ENCODE measurements around the gene NBAS. TPM values are rescaled to one million over a fixed set of nuclear protein-coding genes. Genes with fewer than 3 reads are reported as not detected.
"Not testable (repeated sequence)": the region's sequence is repeated elsewhere in the genome, so short reads cannot be mapped to it uniquely, and the experiment has no call there.

NBAS gene
- total RNA-seq, 1 experiment from 2014 or later, result 32.5 TPM

DNA sequence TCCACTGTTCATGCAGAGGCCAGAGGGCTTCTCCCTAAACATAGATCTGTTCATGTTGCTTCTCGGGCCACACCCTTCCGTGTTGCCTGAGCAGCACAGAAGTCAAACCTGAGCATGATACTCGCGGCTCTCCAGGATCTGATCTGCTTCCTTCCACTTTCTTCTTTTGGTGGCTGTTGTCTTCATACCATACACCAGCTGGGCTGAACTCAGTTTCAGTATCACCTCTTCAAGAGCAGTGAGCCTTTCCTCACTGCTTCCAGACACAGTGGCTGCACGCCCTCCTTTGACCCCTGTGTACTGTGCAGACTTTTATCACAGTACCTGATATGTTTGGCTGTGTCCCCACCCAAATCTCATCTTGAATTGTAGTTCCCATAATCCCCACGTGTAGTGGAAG, 348.9 kb downstream of the NBAS start:
- no peaks in the 10 kb centered on the region for H4K20me1 ChIP-seq (ENCODE audit: control insufficient read depth, insufficient read depth, insufficient read length)
- H3K23me2 ChIP-seq (ENCODE audit: insufficient read length, low read depth, low read length, poor library complexity, severe bottlenecking), result no peaks in the 10 kb centered on the region
- H3K9ac ChIP-seq (ENCODE audit: extremely low read depth, insufficient read length, low read length), result no peak overlapping the region
- H2AK5ac ChIP-seq (ENCODE audit: insufficient read length, low read length), result no peak overlapping the region
- peaks cover 0 to 3% of the 10 kb centered on the region in 2 experiments; a peak in 1 of 5 replicates for H3K9me3 Mint-ChIP-seq
- H3K18ac ChIP-seq (ENCODE audit: insufficient read length, low read depth, low read length), result no peak overlapping the region
- peaks cover 4 to 18% (median 14%) of the 10 kb centered on the region in 3 experiments; a peak in 6 of 7 replicates for H3K36me3 Mint-ChIP-seq (ENCODE audit: insufficient read depth in 1 of 3, low read depth in 3 of 3)
- no peak overlapping the region for H2BK20ac ChIP-seq (ENCODE audit: low read depth, low read length, poor library complexity, severe bottlenecking)
- no peak overlapping the region for H2BK15ac ChIP-seq (ENCODE audit: low read depth, low read length)
- H3K23ac ChIP-seq (ENCODE audit: insufficient read length, low read depth, low read length), result no peak overlapping the region
- TF ChIP-seq, protein P1, sequence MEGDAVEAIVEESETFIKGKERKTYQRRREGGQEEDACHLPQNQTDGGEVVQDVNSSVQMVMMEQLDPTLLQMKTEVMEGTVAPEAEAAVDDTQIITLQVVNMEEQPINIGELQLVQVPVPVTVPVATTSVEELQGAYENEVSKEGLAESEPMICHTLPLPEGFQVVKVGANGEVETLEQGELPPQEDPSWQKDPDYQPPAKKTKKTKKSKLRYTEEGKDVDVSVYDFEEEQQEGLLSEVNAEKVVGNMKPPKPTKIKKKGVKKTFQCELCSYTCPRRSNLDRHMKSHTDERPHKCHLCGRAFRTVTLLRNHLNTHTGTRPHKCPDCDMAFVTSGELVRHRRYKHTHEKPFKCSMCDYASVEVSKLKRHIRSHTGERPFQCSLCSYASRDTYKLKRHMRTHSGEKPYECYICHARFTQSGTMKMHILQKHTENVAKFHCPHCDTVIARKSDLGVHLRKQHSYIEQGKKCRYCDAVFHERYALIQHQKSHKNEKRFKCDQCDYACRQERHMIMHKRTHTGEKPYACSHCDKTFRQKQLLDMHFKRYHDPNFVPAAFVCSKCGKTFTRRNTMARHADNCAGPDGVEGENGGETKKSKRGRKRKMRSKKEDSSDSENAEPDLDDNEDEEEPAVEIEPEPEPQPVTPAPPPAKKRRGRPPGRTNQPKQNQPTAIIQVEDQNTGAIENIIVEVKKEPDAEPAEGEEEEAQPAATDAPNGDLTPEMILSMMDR (conservative IDR thresholded peaks at IDR 0.05), result no peak
- H3K4me1 Mint-ChIP-seq, result no peaks in the 10 kb centered on the region
- no peaks in the 10 kb centered on the region for H3K79me2 ChIP-seq (ENCODE audit: insufficient read depth, low read length)
- no peak overlapping the region for H3K4me2 ChIP-seq (ENCODE audit: insufficient read depth, insufficient read length, low read length)
- H2BK5ac ChIP-seq (ENCODE audit: insufficient read length, low read length), result no peak overlapping the region
- no peak overlapping the region for H4K8ac ChIP-seq (replicated peaks; ENCODE audit: insufficient read length, low read depth, low read length)
- no peak overlapping the region for H2BK12ac ChIP-seq (ENCODE audit: insufficient read length, low read depth, low read length)
- H3K27ac Mint-ChIP-seq, result peak overlapping the region in 1 of 3 experiments; percentile 11; a peak in 1 of 7 replicates
- no peaks in the 10 kb centered on the region for H3K4me1 ChIP-seq (ENCODE audit: insufficient read depth, low read length)
- no peak overlapping the region for H2AFZ ChIP-seq (ENCODE audit: low read length)
- H3T11ph ChIP-seq (ENCODE audit: low read length), result no peak overlapping the region
- H3K79me1 ChIP-seq (ENCODE audit: insufficient read depth, low read depth, low read length, poor library complexity, severe bottlenecking), result no peaks in the 10 kb centered on the region
- no peak overlapping the region for H3K56ac ChIP-seq (ENCODE audit: insufficient read length, low read depth, low read length)
- no peaks in the 10 kb centered on the region for H3K9me3 ChIP-seq (ENCODE audit: control insufficient read depth, low read depth, low read length)
- H3K27ac ChIP-seq (ENCODE audit: insufficient read length, low read depth, low read length), result no peak overlapping the region
- H4K91ac ChIP-seq (ENCODE audit: insufficient read length, low read depth, low read length), result no peak overlapping the region
- no peaks in the 10 kb centered on the region for H3K27me3 Mint-ChIP-seq (ENCODE audit: low read depth)
- H3K4ac ChIP-seq (ENCODE audit: low read depth, low read length), result no peak overlapping the region
- H3K27me3 ChIP-seq (ENCODE audit: insufficient read depth, low read length), result no peaks in the 10 kb centered on the region
- DNase-seq, result no peak
- H2BK120ac ChIP-seq (ENCODE audit: low read depth, low read length, poor library complexity, severe bottlenecking), result no peak overlapping the region
- no CpG with 5 or more reads among the region's 6 CpGs for WGBS (ENCODE audit: extremely low coverage, insufficient read length, low lambda C conversion rate)
- H4K5ac ChIP-seq (ENCODE audit: insufficient read length, low read depth, low read length), result no peak overlapping the region
- no peak overlapping the region for H3K4me3 Mint-ChIP-seq
- H3K14ac ChIP-seq (ENCODE audit: insufficient read depth, low read length), result no peak overlapping the region

DNA sequence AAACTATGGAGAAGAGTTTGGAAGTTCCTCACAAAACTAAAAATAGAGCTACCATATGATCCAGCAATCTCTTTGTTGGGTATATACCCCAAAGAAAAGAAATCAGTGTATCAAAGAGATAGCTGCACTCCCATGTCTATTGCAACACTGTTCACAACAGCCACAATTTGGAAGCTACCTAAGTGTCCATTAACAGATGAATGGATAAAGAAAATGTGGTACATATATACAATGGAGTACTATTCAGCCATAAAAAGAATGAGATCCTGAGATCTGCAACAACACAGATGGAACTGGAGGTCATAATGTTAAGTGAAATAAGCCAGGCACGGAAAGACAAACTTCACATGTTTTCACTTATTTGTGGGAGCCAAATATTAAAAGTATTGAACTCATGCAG, 350.6 kb downstream of the NBAS start:
- not testable (repeated sequence) for H3K4ac ChIP-seq (ENCODE audit: low read depth, low read length); H2AFZ ChIP-seq (ENCODE audit: low read length); H3K23me2 ChIP-seq (ENCODE audit: insufficient read length, low read depth, low read length, poor library complexity, severe bottlenecking); H3K14ac ChIP-seq (ENCODE audit: insufficient read depth, low read length); H3K9ac ChIP-seq (ENCODE audit: extremely low read depth, insufficient read length, low read length); H3T11ph ChIP-seq (ENCODE audit: low read length); H2BK15ac ChIP-seq (ENCODE audit: low read depth, low read length); H3K23ac ChIP-seq (ENCODE audit: insufficient read length, low read depth, low read length); H4K8ac ChIP-seq (replicated peaks; ENCODE audit: insufficient read length, low read depth, low read length); H3K4me2 ChIP-seq (ENCODE audit: insufficient read depth, insufficient read length, low read length); H3K79me1 ChIP-seq (ENCODE audit: insufficient read depth, low read depth, low read length, poor library complexity, severe bottlenecking); H3K4me1 ChIP-seq (ENCODE audit: insufficient read depth, low read length); H3K56ac ChIP-seq (ENCODE audit: insufficient read length, low read depth, low read length); H4K91ac ChIP-seq (ENCODE audit: insufficient read length, low read depth, low read length); H3K27ac Mint-ChIP-seq; H2BK5ac ChIP-seq (ENCODE audit: insufficient read length, low read length); H3K9me3 Mint-ChIP-seq; H3K79me2 ChIP-seq (ENCODE audit: insufficient read depth, low read length); H4K5ac ChIP-seq (ENCODE audit: insufficient read length, low read depth, low read length); H2AK5ac ChIP-seq (ENCODE audit: insufficient read length, low read length); H2BK20ac ChIP-seq (ENCODE audit: low read depth, low read length, poor library complexity, severe bottlenecking); H4K20me1 ChIP-seq (ENCODE audit: control insufficient read depth, insufficient read depth, insufficient read length); H2BK12ac ChIP-seq (ENCODE audit: insufficient read length, low read depth, low read length); H3K18ac ChIP-seq (ENCODE audit: insufficient read length, low read depth, low read length); H3K4me1 Mint-ChIP-seq; H3K27ac ChIP-seq (ENCODE audit: insufficient read length, low read depth, low read length); H3K27me3 Mint-ChIP-seq (ENCODE audit: low read depth); H3K4me3 Mint-ChIP-seq; H2BK120ac ChIP-seq (ENCODE audit: low read depth, low read length, poor library complexity, severe bottlenecking); H3K9me3 ChIP-seq (ENCODE audit: control insufficient read depth, low read depth, low read length); DNase-seq; H3K27me3 ChIP-seq (ENCODE audit: insufficient read depth, low read length)
- no CpG with 5 or more reads among the region's 1 CpG for WGBS (ENCODE audit: extremely low coverage, insufficient read length, low lambda C conversion rate)
- peaks cover 11 to 24% (median 21%) of the 10 kb centered on the region in 3 experiments for H3K36me3 Mint-ChIP-seq (ENCODE audit: insufficient read depth in 1 of 3, low read depth in 3 of 3)
